HUES64 (cell line): ENCODE measurements around the gene MSX1.

ENCODE experiments used
- H3K27ac ChIP-seq: 2 replicates; pipeline ENCODE4 v1.7.0; 2013; ENCODE audit warnings: low read depth, low read length, inconsistent platforms
- H3K27me3 ChIP-seq: 2 replicates; pipeline ENCODE4 v1.6.1; 2013; ENCODE audit warnings: mild to moderate bottlenecking, low read length; ENCODE audit not compliant: insufficient read depth
- H3K36me3 ChIP-seq: 2 replicates; pipeline ENCODE4 v1.6.1; 2013; ENCODE audit warnings: mild to moderate bottlenecking, low read length; ENCODE audit not compliant: insufficient read depth
- H3K4me1 ChIP-seq: 2 replicates; pipeline ENCODE4 v1.6.1; 2013; ENCODE audit warnings: mild to moderate bottlenecking, low read length, moderate library complexity; ENCODE audit not compliant: insufficient read depth
- H3K4me3 ChIP-seq: 2 replicates; pipeline ENCODE4 v1.5.1; 2013; ENCODE audit warnings: mild to moderate bottlenecking, low read length, moderate library complexity
- H3K9ac ChIP-seq: 2 replicates; pipeline ENCODE4 v1.6.1; 2013; ENCODE audit warnings: mild to moderate bottlenecking, low read depth, low read length
- H3K9me3 ChIP-seq: 2 replicates; pipeline ENCODE4 v1.6.1; 2013; ENCODE audit warnings: low read depth, low read length; ENCODE audit not compliant: insufficient read depth
- WGBS: fragments of 150-250, 120-280 bp; methylation state at CpG from one replicate; pipeline ENCODE4 v1.1.7; 2013; ENCODE audit warnings: missing lambda C conversion rate; 5-methylcytosine and 5-hydroxymethylcytosine counted together

Gene MSX1

DNA sequence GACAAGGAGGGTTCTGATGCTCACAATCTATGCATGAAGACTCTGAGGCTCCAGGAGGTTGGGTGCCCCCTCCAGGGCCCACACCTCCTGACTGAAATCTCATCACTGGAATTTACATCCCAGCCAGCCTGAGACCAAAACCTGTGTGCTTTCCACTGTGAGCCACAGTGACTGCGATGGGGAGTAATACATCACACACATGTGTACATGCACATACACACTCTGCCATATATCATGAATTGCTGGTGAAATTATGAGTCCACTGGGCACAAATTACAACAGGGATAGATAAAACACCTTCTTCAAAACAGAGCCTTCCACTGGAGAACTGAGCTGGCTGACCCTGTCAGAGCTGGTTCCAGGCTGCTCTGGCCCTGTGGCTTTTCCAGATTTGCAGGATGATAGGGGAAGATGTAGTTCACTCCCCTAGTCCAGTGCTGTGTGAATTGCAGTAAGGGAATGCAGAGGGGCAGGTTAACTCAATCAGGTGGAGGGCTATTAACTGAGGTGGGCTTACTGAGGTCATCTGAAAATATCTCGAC, 35.8 kb upstream of the MSX1 start:
- H3K36me3 ChIP-seq, result no peaks in the 10 kb centered on the region
- H3K9ac ChIP-seq, result no peak overlapping the region
- 95% methylated on average over 2 of the region's 2 CpGs for WGBS
- H3K27ac ChIP-seq, result no peak overlapping the region
- H3K4me1 ChIP-seq, result no peaks in the 10 kb centered on the region
- H3K9me3 ChIP-seq, result peaks cover 7% of the 10 kb centered on the region; the same call in 1 of the 2 replicates
- H3K27me3 ChIP-seq, result 0 out of 2 replicates have a peak, but pooled peaks cover 3% of the 10 kb centered on the region
- H3K4me3 ChIP-seq, result no peak overlapping the region

GRCh38 chr4:4824232-4824631, 35.2 kb upstream of the MSX1 start:
- no peaks in the 10 kb centered on the region for H3K36me3 ChIP-seq
- H3K4me1 ChIP-seq, result no peaks in the 10 kb centered on the region
- no peak overlapping the region for H3K4me3 ChIP-seq
- H3K27me3 ChIP-seq, result 0 out of 2 replicates have a peak, but pooled peaks cover 3% of the 10 kb centered on the region
- H3K27ac ChIP-seq, result no peak overlapping the region
- 63% methylated on average over 3 of the region's 3 CpGs for WGBS
- H3K9ac ChIP-seq, result no peak overlapping the region
- peaks cover 7% of the 10 kb centered on the region; the same call in 1 of the 2 replicates for H3K9me3 ChIP-seq

GRCh38 chr4:4825431-4825830, 34.0 kb upstream of the MSX1 start:
- H3K27me3 ChIP-seq, result peaks cover 6% of the 10 kb centered on the region; the same call in 1 of the 2 replicates
- 79% methylated on average over 7 of the region's 7 CpGs for WGBS
- H3K4me1 ChIP-seq, result no peaks in the 10 kb centered on the region
- no peak overlapping the region for H3K27ac ChIP-seq
- H3K9me3 ChIP-seq, result peaks cover 7% of the 10 kb centered on the region; the same call in 1 of the 2 replicates
- H3K9ac ChIP-seq, result no peak overlapping the region
- H3K36me3 ChIP-seq, result no peaks in the 10 kb centered on the region
- no peak overlapping the region for H3K4me3 ChIP-seq

DNA sequence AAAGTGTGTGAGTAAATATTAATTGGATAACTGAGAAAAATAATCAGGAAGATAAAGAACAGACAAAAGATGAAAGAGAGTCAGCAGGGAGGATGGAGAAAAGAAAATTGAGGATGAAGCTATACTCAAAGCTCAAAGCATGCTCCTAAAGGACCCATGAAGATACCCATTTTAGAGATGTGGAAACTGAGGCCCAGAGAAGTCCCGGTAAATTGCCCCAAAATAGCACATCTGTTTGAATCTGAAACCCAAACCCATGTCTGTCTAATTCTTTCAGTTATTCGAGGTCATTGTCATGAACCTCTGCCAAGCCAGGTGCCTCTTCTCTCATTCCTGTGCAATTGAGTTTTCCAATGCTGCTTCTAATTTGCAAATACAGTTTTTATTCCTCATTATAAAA, 29.6 kb upstream of the MSX1 start:
- Histone ChIP-seq H3K4me3 (no peak overlapping the region), H3K9ac (no peak overlapping the region), H3K27ac (no peak overlapping the region), H3K27me3 (peaks cover 8% of the 10 kb centered on the region; the same call in 1 of the 2 replicates), H3K36me3 (no peaks in the 10 kb centered on the region), H3K4me1 (no peaks in the 10 kb centered on the region), H3K9me3 (no peaks in the 10 kb centered on the region)
- 86% methylated on average over 2 of the region's 2 CpGs for WGBS

DNA sequence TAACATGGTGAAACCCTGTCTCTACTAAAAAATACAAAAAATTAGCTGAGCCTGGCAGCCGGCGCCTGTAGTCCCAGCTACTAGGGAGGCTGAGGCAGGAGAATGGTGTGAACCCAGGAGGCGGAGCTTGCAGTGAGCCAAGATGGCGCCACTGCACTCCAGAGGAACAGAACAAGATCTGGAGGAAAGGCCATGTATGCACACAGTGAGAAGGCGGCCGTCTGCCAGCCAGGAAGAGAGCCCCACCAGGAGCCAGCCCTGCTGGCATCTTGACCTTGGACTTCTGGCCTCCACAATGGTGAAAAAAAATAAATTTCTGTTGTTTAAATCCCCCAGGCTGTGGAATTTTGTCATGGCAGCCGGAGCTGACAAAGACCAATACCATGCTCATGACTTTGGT, 28.2 kb upstream of the MSX1 start:
- 95% methylated on average over 7 of the region's 7 CpGs for WGBS
- Histone ChIP-seq H3K4me1 (no peaks in the 10 kb centered on the region), H3K27ac (no peak overlapping the region), H3K4me3 (no peak overlapping the region), H3K9ac (no peak overlapping the region), H3K27me3 (peaks cover 5% of the 10 kb centered on the region; the same call in 1 of the 2 replicates), H3K9me3 (0 out of 2 replicates have a peak, but pooled peaks cover 3% of the 10 kb centered on the region), H3K36me3 (no peaks in the 10 kb centered on the region)

DNA sequence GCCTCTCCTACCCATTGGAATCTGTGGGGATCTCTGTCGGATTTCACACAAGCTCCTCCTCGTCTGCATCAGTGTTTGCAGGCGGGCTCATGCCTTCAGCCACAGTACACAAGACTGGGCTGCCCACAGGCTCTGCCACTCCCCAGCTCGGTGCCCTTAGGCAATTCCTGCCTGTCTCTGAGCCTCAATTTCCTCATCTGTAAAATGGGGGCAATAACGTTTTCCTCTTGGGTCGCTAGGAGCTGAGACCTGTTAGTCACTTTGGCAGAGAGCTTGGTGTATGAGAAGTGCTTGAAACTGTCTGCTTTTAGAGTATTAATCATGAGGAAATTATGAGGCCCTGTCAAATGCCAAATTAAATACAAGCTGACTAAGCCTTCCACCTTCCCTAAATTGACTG, 27.6 kb upstream of the MSX1 start:
- H3K4me3 ChIP-seq, result no peak overlapping the region
- no peak overlapping the region for H3K27ac ChIP-seq
- H3K4me1 ChIP-seq, result no peaks in the 10 kb centered on the region
- whole genome bisulfite sequencing, result 93% methylated on average over 6 of the region's 6 CpGs
- H3K36me3 ChIP-seq, result no peaks in the 10 kb centered on the region
- no peak overlapping the region for H3K9ac ChIP-seq
- peaks cover 5% of the 10 kb centered on the region; the same call in 1 of the 2 replicates for H3K27me3 ChIP-seq
- 0 out of 2 replicates have a peak, but pooled peaks cover 3% of the 10 kb centered on the region for H3K9me3 ChIP-seq

DNA sequence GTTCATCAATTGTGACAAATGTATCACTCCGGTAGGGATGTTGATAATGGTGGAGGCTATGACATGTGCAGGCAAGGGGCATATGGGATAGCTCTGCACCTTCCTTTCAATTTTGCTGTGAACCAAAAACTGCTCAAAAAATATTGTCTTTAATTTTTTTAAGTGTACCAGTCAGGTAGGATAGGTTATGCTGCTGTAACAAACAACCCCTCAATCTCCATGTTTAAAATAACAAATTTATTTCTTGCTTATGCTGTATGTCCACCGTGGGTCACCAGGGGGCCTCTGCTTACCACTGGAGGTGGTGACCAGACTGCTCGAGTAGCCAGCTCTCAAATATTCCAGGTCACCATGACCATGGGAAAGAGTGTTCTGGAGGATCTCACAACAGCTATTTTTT, 23.4 kb upstream of the MSX1 start:
- 80% methylated on average over 3 of the region's 3 CpGs for WGBS
- Histone ChIP-seq H3K9me3 (0 out of 2 replicates have a peak, but pooled peaks cover 3% of the 10 kb centered on the region), H3K27ac (no peak overlapping the region), H3K4me3 (no peak overlapping the region), H3K9ac (no peak overlapping the region), H3K27me3 (peaks cover 15% of the 10 kb centered on the region), H3K4me1 (peaks cover 12% of the 10 kb centered on the region; the same call in 1 of the 2 replicates), H3K36me3 (no peaks in the 10 kb centered on the region)

DNA sequence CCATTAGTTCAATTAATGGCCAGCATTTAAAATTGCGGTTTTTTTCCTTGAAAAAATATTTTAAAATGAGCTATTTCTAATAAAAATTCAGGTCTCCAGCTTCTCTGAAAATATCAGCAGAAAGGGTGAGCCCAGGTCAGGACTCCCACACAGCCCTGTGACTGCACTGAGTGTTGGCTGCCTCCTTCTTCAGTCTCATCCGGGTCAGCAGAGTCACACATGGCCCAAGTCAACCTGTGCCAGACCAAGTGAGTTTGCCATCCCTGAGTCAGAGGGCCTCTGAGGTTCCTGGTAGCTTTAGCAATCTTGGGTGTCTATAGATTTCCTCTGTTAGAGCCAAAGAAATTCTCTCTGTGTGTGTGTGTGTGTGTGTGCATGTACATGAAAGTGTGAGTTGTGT, 22.1 kb upstream of the MSX1 start:
- Histone ChIP-seq H3K27ac (no peak overlapping the region), H3K4me1 (peaks cover 12% of the 10 kb centered on the region; the same call in 1 of the 2 replicates), H3K36me3 (no peaks in the 10 kb centered on the region), H3K9ac (no peak overlapping the region), H3K4me3 (no peak overlapping the region), H3K9me3 (0 out of 2 replicates have a peak, but pooled peaks cover 3% of the 10 kb centered on the region), H3K27me3 (peaks cover 18% of the 10 kb centered on the region)
- WGBS, result 90% methylated on average over 1 of the region's 2 CpGs

DNA sequence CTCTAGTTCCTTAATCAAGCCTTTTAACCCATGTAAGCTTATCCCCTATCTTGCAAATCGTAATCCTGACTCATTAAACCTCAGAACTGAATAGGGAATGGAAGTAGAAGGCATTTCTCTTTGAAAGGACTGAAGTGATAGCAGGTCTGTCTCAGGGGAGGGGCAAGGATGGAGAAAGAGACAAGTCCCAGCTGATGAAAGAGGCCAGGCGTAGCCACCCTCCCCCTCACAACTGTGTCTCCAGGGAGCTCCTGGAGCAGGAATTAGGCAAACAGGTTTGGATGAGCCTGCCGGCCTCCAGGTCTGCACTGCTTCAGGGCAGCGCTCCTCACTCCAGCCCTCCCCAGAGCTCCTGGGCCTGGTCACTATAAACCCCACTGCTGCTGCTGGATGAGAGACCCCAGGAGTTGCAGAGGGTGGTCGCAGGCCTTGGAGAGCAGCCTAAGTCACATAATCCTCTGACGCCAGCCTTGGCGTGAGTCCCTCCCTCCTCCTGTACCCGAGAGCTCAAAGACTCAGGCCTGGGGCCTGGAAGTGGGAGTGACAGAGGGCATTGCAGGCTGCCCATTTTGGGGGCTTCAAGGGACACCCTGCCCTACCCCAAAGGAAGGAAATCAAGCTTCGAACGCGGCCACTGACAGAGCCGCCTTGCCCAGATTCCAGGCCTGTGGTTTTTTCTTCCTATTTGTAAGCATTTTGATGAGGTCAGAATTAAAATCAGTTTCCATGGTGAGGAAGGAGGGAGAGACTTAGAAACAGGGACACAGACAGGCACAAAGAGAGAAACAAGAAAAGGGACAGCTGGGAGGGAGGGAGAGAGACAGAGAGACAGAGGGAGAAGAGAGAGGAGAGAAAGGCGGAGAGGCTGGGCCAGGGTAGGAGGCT, 21.2 kb upstream of the MSX1 start:
- H3K27me3 ChIP-seq, result peaks cover 26% of the 10 kb centered on the region
- H3K4me3 ChIP-seq, result no peak overlapping the region
- H3K36me3 ChIP-seq, result no peaks in the 10 kb centered on the region
- H3K9ac ChIP-seq, result no peak overlapping the region
- H3K4me1 ChIP-seq, result peaks cover 12% of the 10 kb centered on the region; the same call in 1 of the 2 replicates
- H3K9me3 ChIP-seq, result 0 out of 2 replicates have a peak, but pooled peaks cover 3% of the 10 kb centered on the region
- 67% methylated on average over 13 of the region's 13 CpGs for WGBS
- H3K27ac ChIP-seq, result no peak overlapping the region

GRCh38 chr4:4838936-4839810, 20.3 kb upstream of the MSX1 start:
- Histone ChIP-seq H3K27ac (no peak overlapping the region), H3K4me1 (peaks cover 12% of the 10 kb centered on the region; the same call in 1 of the 2 replicates), H3K9me3 (0 out of 2 replicates have a peak, but pooled peaks cover 3% of the 10 kb centered on the region), H3K27me3 (peaks cover 35% of the 10 kb centered on the region), H3K36me3 (no peaks in the 10 kb centered on the region), H3K9ac (no peak overlapping the region), H3K4me3 (no peak overlapping the region)
- WGBS, result 80% methylated on average over 16 of the region's 16 CpGs
